Activated B cell treated with CpG ODN at 0.5 μM for 24 hours (primary cell): Measurements from ENCODE around the gene HACD1. TPM values are rescaled to one million over a fixed set of nuclear protein-coding genes. Genes with fewer than 3 reads are reported as not detected.

Experiments
- ATAC-seq: fragments of 200-7000 bp; cut with Tn5 transposase; one replicate; pipeline ENCODE4 v1.10.0; 2021; ENCODE audit warnings: low read depth, mild to moderate bottlenecking, moderate library complexity
- CTCF ChIA-PET: fragments of 350-600 bp; sonication (Branson Sonifier 250); formaldehyde crosslinking; loops from one replicate; lab custom pipeline; 2021; ENCODE audit warnings: antibody characterized with exemption; lab: Charles Lee
- POLR2A ChIA-PET: fragments of 350-600 bp; sonication (Branson Sonifier 250); formaldehyde crosslinking; loops from one replicate; lab custom pipeline; 2021; ENCODE audit warnings: antibody characterized with exemption; lab: Charles Lee
- DNase-seq: peaks from one replicate; pipeline ENCODE4 v3.0.0; 2022
- H3K27ac Mint-ChIP-seq: one replicate; pipeline ENCODE4 v1.8.0; 2020; ENCODE audit warnings: mixed read lengths
- H3K27me3 Mint-ChIP-seq: one replicate; pipeline ENCODE4 v1.8.0; 2021; ENCODE audit warnings: mixed read lengths
- H3K36me3 Mint-ChIP-seq: one replicate; pipeline ENCODE4 v1.8.0; 2021; ENCODE audit warnings: low read depth, mixed read lengths
- H3K4me1 Mint-ChIP-seq: one replicate; pipeline ENCODE4 v1.8.0; 2021; ENCODE audit warnings: mixed read lengths
- H3K4me3 Mint-ChIP-seq: one replicate; pipeline ENCODE4 v1.8.0; 2020; ENCODE audit warnings: mild to moderate bottlenecking, mixed read lengths
- H3K9me3 Mint-ChIP-seq: one replicate; pipeline ENCODE4 v1.8.0; 2020; ENCODE audit warnings: mixed read lengths
- intact Hi-C: fragments of 100-400 bp; cut with micrococcal nuclease; formaldehyde crosslinking; loops from one replicate; pipeline ENCODE4 v1.15.1; 2024
- total RNA-seq: library from RNA; stranded (reverse); gene quantifications from 2 replicates; pipeline ENCODE4 v1.2.3, GENCODE V29; 2022
- TF ChIP-seq, protein P1 (sequence below): fragments of 200-600 bp; IDR thresholded peaks from one replicate; pipeline ENCODE4 v1.8.0; 2022; ENCODE audit warnings: antibody characterized with exemption, mild to moderate bottlenecking

The HACD1 gene
- total RNA-seq, 1 donor from 2014 or later, result 1.8 TPM

DNA sequence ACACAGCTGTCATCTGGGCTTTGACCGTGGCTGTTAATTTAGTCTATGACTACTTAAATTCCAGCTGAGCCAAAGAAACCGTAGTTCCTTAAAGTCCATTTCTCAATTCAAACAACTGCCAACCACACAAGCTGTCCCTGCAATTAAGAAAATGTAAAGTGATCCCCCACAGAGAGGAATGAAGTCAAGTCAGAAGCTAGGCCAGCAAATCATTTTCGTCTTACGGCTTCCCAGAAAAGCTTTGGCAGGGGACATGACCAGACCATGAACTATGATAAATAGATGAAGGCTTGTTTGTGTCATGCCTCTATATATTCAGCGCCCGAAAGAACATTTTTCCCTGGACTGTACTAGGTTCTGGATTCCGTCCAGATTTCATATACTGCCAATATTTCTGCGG is 54.6 kb downstream of the HACD1 start:
- H3K9me3 Mint-ChIP-seq, result no peaks in the 10 kb centered on the region
- TF ChIP-seq, protein P1, sequence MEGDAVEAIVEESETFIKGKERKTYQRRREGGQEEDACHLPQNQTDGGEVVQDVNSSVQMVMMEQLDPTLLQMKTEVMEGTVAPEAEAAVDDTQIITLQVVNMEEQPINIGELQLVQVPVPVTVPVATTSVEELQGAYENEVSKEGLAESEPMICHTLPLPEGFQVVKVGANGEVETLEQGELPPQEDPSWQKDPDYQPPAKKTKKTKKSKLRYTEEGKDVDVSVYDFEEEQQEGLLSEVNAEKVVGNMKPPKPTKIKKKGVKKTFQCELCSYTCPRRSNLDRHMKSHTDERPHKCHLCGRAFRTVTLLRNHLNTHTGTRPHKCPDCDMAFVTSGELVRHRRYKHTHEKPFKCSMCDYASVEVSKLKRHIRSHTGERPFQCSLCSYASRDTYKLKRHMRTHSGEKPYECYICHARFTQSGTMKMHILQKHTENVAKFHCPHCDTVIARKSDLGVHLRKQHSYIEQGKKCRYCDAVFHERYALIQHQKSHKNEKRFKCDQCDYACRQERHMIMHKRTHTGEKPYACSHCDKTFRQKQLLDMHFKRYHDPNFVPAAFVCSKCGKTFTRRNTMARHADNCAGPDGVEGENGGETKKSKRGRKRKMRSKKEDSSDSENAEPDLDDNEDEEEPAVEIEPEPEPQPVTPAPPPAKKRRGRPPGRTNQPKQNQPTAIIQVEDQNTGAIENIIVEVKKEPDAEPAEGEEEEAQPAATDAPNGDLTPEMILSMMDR, result no peak
- ATAC-seq (no peak), DNase-seq (no peak)
- intact Hi-C loops, result no loop called here
- no peaks in the 10 kb centered on the region for H3K27me3 Mint-ChIP-seq
- peaks cover 10% of the 10 kb centered on the region for H3K4me1 Mint-ChIP-seq
- no peak overlapping the region for H3K4me3 Mint-ChIP-seq
- H3K27ac Mint-ChIP-seq, result no peak overlapping the region
- POLR2A ChIA-PET, result no interaction called here
- no peaks in the 10 kb centered on the region for H3K36me3 Mint-ChIP-seq
- CTCF ChIA-PET, result no interaction called here

DNA sequence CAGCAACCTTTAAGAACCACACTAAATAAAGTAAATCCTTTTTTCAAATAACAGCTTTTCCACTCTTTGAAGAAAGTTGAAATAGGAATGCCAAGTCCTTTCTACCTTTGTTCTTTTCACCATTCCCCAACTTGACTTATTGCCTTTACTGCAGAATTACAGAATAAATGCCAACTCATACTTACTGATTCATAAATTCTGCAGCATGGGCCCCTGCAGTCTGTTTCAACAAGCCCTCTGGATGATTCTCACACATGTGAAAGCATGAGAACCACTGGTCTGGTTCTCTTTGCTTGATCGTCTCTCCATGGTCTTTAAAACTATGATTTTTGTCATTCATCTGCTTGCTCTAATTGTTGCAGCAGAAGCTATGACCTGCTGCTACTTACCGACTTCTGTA is 56.1 kb downstream of the HACD1 start:
- Mint-ChIP-seq H3K27me3 (no peaks in the 10 kb centered on the region), H3K9me3 (no peaks in the 10 kb centered on the region), H3K4me1 (peaks cover 10% of the 10 kb centered on the region), H3K4me3 (no peak overlapping the region), H3K36me3 (no peaks in the 10 kb centered on the region), H3K27ac (no peak overlapping the region)
- DNase-seq (no peak), ATAC-seq (no peak)
- intact Hi-C loops, result no loop called here
- TF ChIP-seq, protein P1, result no peak
- CTCF ChIA-PET, result no interaction called here
- POLR2A ChIA-PET, result no interaction called here

DNA sequence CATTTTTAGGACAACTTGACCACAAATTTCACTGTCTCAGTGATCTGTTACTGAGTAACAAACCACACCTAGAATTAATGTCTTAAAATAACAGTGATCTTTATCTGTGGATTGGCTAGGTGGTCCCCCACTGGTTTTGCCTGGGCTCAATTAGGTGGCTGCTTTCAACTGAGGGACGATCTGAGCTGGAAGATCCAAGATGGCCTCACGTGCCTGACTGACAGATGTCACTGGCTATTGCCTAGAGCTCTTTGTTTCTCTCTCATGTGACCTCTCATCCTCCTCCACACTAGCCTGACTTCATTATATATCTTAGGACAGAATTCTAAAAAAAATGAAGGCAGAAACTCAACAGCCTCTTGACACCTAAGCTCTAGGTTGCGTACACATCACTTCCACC is 59.7 kb downstream of the HACD1 start:
- intact Hi-C loops, result no loop called here
- ChIA-PET CTCF (no interaction called here), POLR2A (no interaction called here)
- no peaks in the 10 kb centered on the region for H3K36me3 Mint-ChIP-seq
- H3K4me1 Mint-ChIP-seq, result peaks cover 10% of the 10 kb centered on the region
- no peaks in the 10 kb centered on the region for H3K9me3 Mint-ChIP-seq
- TF ChIP-seq, protein P1, result no peak
- no peak overlapping the region for H3K4me3 Mint-ChIP-seq
- ATAC-seq (no peak), DNase-seq (no peak)
- H3K27me3 Mint-ChIP-seq, result no peaks in the 10 kb centered on the region
- H3K27ac Mint-ChIP-seq, result no peak overlapping the region

DNA sequence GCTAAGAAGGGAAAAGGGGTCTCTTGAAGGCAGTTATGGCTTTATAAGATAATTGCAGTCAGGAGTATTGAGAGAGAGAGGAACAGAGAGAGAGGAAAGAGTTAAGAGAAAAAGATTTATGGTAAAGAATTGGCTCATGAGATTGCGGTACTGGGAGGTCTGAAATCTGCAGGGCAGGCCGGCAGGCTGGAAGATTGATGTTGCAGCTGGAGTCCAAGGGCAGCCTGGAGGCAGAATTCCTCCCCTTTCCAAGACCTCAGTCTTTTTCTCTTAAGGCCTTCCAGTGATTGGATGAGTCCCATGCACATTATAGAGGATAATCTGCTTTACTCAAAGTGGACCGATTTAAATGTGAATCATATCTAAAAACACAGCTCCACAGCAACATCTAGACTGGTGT is 68.4 kb downstream of the HACD1 start:
- no peak overlapping the region for H3K4me3 Mint-ChIP-seq
- CTCF ChIA-PET, result no interaction called here
- TF ChIP-seq, protein P1, result no peak
- POLR2A ChIA-PET, result no interaction called here
- H3K27ac Mint-ChIP-seq, result no peak overlapping the region
- H3K27me3 Mint-ChIP-seq, result peaks cover 3% of the 10 kb centered on the region
- no peaks in the 10 kb centered on the region for H3K4me1 Mint-ChIP-seq
- intact Hi-C loops, result no loop called here
- H3K9me3 Mint-ChIP-seq, result no peaks in the 10 kb centered on the region
- H3K36me3 Mint-ChIP-seq, result no peaks in the 10 kb centered on the region
- DNase-seq (no peak), ATAC-seq (no peak)

DNA sequence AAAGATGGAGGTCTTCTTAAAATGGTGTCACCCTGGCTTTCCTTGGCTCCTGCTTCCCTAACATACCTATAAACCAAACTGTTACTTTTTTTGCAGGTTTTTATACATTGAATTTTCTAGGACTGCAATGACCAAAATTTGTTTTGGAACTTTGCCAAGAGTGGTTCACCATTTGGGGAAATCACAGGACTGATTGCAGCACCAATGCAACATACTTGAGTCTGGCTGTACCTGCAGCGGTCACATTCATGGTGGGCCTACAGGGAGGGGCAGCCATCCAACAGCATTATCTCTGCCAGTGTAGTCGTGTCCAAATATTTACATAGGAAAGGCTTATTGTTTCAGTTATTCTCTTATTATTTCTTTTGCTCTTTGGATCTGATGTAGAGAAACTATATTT is 69.0 kb downstream of the HACD1 start:
- TF ChIP-seq, protein P1, result no peak
- H3K4me1 Mint-ChIP-seq, result no peaks in the 10 kb centered on the region
- H3K4me3 Mint-ChIP-seq, result no peak overlapping the region
- intact Hi-C loops, result no loop called here
- CTCF ChIA-PET, result no interaction called here
- H3K9me3 Mint-ChIP-seq, result no peaks in the 10 kb centered on the region
- no peaks in the 10 kb centered on the region for H3K36me3 Mint-ChIP-seq
- POLR2A ChIA-PET, result no interaction called here
- no peak overlapping the region for H3K27ac Mint-ChIP-seq
- ATAC-seq (no peak), DNase-seq (no peak)
- peaks cover 3% of the 10 kb centered on the region for H3K27me3 Mint-ChIP-seq
